HL-60 (cell line): ENCODE data around the gene CCDC195.

Experiments used
- DNase-seq, 2 experiments: peaks; one replicate each; pipeline ENCODE4 v3.0.0-alpha.2; 2010 to 2020; ENCODE audit warnings: low read depth in 1 of 2, low spot score in 1 of 2
- H3K27ac ChIP-seq: fragments of 250-450 bp; sonication (Bioruptor Pico); replicated peaks from 2 replicates; pipeline ENCODE4 v1.5.1; 2020; ENCODE audit warnings: mild to moderate bottlenecking, moderate library complexity
- H3K27me3 ChIP-seq: fragments of 250-450 bp; sonication (Bioruptor Pico); 2 replicates; pipeline ENCODE4 v1.5.1; 2021; ENCODE audit warnings: mild to moderate bottlenecking, moderate library complexity; ENCODE audit not compliant: insufficient read depth, poor library complexity, severe bottlenecking
- H3K4me3 ChIP-seq: replicated peaks from 2 replicates; pipeline ENCODE4 v1.5.1; 2011; ENCODE audit warnings: mild to moderate bottlenecking, control low read depth, low read length; ENCODE audit not compliant: insufficient read depth
- CTCF ChIP-seq: IDR thresholded peaks from one replicate; pipeline ENCODE4 v1.5.1; 2011; ENCODE audit warnings: low read length, control low read depth, inconsistent platforms; ENCODE audit not compliant: insufficient read depth
- GABPA ChIP-seq: IDR thresholded peaks from 2 replicates; pipeline ENCODE4 v1.6.1; 2012; ENCODE audit warnings: low read depth
- POLR2AphosphoS5 ChIP-seq: IDR thresholded peaks from 2 replicates; pipeline ENCODE4 v1.6.1; 2012; ENCODE audit warnings: low read depth
- REST ChIP-seq: IDR thresholded peaks from 2 replicates; pipeline ENCODE4 v1.6.1; 2012; ENCODE audit warnings: low read depth; ENCODE audit not compliant: insufficient replicate concordance
- SPI1 ChIP-seq: IDR thresholded peaks from 2 replicates; pipeline ENCODE4 v1.6.1; 2012; ENCODE audit warnings: low read depth, mild to moderate bottlenecking, borderline replicate concordance

Gene CCDC195

DNA sequence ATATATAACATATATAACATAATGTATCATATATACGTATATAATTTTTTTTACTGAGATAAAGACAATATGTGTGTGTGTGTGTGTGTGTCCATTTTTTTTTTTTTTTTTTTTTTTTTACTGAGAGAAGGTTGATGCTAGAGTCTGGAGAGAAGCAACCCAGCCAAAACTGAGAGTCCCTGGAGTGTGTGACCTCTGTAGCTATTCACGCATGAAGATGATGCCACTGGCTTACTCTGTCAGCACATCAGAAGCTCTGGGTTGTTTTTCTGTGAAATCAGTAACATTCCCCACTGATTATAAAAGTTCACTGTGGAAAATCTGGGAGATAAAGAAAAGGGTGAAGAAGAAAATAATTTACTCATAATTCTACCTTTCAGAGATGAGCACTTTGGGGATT, 27.2 kb downstream of the CCDC195 start:
- H3K27ac ChIP-seq, result no peak overlapping the region
- H3K27me3 ChIP-seq, result no peaks in the 10 kb centered on the region
- H3K4me3 ChIP-seq, result no peak overlapping the region
- DNase-seq, result no peak
- TF ChIP-seq SPI1 (no peak), POLR2AphosphoS5 (no peak), GABPA (no peak), REST (no peak), CTCF (no peak)

- Histone ChIP-seq H3K27ac (no peak overlapping the region), H3K4me3 (no peak overlapping the region), H3K27me3 (no peaks in the 10 kb centered on the region)
- no peak for TF ChIP-seq GABPA
- TF ChIP-seq CTCF, result no peak
- no peak for DNase-seq
These were observed 29.0 kb downstream of the CCDC195 start for GRCh38 chr2:224687156-224687555.

DNA sequence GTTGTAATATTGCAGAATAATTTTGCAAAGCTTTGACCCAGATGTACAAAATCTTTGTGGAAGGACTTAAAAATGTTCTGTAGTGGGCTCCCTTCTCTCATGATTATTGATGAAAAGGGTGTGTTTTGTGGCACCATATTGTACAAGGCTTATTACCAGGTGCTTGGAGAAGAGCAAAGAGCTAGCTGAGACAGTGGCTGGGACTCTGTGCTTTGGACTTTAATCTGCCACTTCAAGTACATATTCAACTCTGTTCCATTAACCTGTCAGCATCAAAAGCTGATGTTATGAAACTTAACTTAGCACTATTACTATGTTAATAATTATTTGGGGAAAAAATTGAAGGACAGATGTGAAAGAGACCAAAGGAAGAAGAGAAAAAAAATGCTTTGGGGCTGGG, 31.0 kb downstream of the CCDC195 start:
- no peak overlapping the region for H3K4me3 ChIP-seq
- DNase-seq, result no peak
- no peak for TF ChIP-seq SPI1
- no peak for TF ChIP-seq POLR2AphosphoS5
- no peak for TF ChIP-seq GABPA
- no peak for TF ChIP-seq REST
- TF ChIP-seq CTCF, result no peak
- H3K27ac ChIP-seq, result no peak overlapping the region
- no peaks in the 10 kb centered on the region for H3K27me3 ChIP-seq

DNA sequence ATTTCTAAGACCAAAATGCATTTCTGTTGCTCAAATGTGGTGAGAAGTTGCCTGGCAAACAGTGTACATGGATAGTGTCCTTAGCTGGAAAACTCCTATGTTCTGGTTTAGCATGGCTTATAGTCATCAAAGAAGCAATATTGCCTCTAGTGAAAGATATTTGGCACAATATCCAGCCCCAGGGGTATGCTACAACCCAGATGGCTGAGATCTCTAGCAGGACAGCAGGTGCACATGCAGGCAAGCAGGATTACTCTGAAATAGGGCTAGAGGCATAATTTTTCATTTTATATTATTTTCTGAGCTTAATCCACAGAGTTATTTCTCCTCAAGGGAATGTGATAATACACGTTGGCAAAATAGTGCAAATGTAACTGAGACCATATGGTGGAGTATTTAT, 34.0 kb downstream of the CCDC195 start:
- DNase-seq, result no peak
- H3K27ac ChIP-seq, result no peak overlapping the region
- TF ChIP-seq CTCF, result no peak
- H3K27me3 ChIP-seq, result no peaks in the 10 kb centered on the region
- no peak overlapping the region for H3K4me3 ChIP-seq
